CD4-positive, alpha-beta T cell treated with Interleukin-10 for 1 hour (primary cell): ENCODE measurements around the gene DFFA.
"Not testable (repeated sequence)": the region's sequence is repeated elsewhere in the genome, so short reads cannot be mapped to it uniquely, and the experiment has no call there.

ENCODE experiments used
- DNase-seq: peaks from one replicate; pipeline ENCODE4 v3.0.0-alpha.2; 2020

DFFA gene

GRCh38 chr1:10472220-10473144 lies at the start of gene DFFA:
Gene DFFA, minus strand, starts transcription at chr1:10472529. Its CDS starts 71 bp downstream, at chr1:10472458.
- peak; percentile 93 for DNase-seq

GRCh38 chr1:10521537-10522157 lies 49.3 kb upstream of the DFFA start:
- no peak for DNase-seq

GRCh38 chr1:10520952-10521351 lies 48.6 kb upstream of the DFFA start:
- no peak for DNase-seq

GRCh38 chr1:10520497-10520896 lies 48.2 kb upstream of the DFFA start:
- DNase-seq, result no peak

- DNase-seq, result no peak
Observed at GRCh38 chr1:10519016-10519417, 46.7 kb upstream of the DFFA start.

GRCh38 chr1:10517677-10517982 lies 45.3 kb upstream of the DFFA start:
- no peak for DNase-seq

GRCh38 chr1:10516925-10517676 lies 44.8 kb upstream of the DFFA start:
- DNase-seq, result no peak

- no peak for DNase-seq
Observed at GRCh38 chr1:10515976-10516750, 43.8 kb upstream of the DFFA start.

GRCh38 chr1:10515301-10515975 lies 43.1 kb upstream of the DFFA start:
- DNase-seq, result no peak

- peak; percentile 54 for DNase-seq
Observed at GRCh38 chr1:10514490-10515235, 42.3 kb upstream of the DFFA start.

- DNase-seq, result no peak
Observed at GRCh38 chr1:10513199-10513598, 40.9 kb upstream of the DFFA start.

GRCh38 chr1:10511494-10511885 lies 39.2 kb upstream of the DFFA start:
- DNase-seq, result no peak

GRCh38 chr1:10510520-10511493 lies 38.5 kb upstream of the DFFA start:
- DNase-seq, result peak; percentile 80

- no peak for DNase-seq
Observed at GRCh38 chr1:10509809-10510509, 37.6 kb upstream of the DFFA start.

GRCh38 chr1:10508511-10508951 lies 36.2 kb upstream of the DFFA start:
- no peak for DNase-seq

GRCh38 chr1:10507111-10507879 lies 35.0 kb upstream of the DFFA start:
- DNase-seq, result peak; percentile 72

- DNase-seq, result no peak
Observed at GRCh38 chr1:10506677-10507047, 34.3 kb upstream of the DFFA start.

GRCh38 chr1:10506046-10506676 lies 33.8 kb upstream of the DFFA start:
- not testable (repeated sequence) for DNase-seq
